NB4 (cell line): Measurements from ENCODE around the gene RSPH6A.

Experiments used
- CTCF ChIP-seq: IDR thresholded peaks from one replicate; pipeline ENCODE4 v1.5.1; 2012; ENCODE audit warnings: low read depth, low read length
- MAX ChIP-seq: IDR thresholded peaks from 2 replicates; pipeline ENCODE4 v1.6.1; 2011; ENCODE audit warnings: low read depth, low read length
- MYC ChIP-seq: IDR thresholded peaks from 2 replicates; pipeline ENCODE4 v1.6.1; 2011; ENCODE audit warnings: low read depth, low read length
- POLR2A ChIP-seq: IDR thresholded peaks from 2 replicates; pipeline ENCODE4 v1.6.1; 2011; ENCODE audit warnings: mild to moderate bottlenecking; ENCODE audit not compliant: insufficient read length; ENCODE audit errors: extremely low read depth

- TF ChIP-seq POLR2A (no peak), CTCF (no peak), MAX (no peak), MYC (no peak)
Measured at GRCh38 chr19:45785097-45785496, 30.0 kb downstream of the RSPH6A start.
